Loucy (cell line): ENCODE measurements around the gene ZC3HAV1.

Experiments
- H2AFZ ChIP-seq: fragments of 200-600 bp; sonication (generic); 2 replicates; pipeline ENCODE4 v1.6.0; 2016; ENCODE audit warnings: antibody characterized with exemption, mild to moderate bottlenecking, low read length, moderate library complexity
- H3F3A ChIP-seq: fragments of 200-600 bp; 2 replicates; pipeline ENCODE4 v1.6.0; 2016; ENCODE audit warnings: antibody characterized with exemption, low read depth, mild to moderate bottlenecking
- H3K27me3 ChIP-seq: fragments of 200-600 bp; sonication (generic); 2 replicates; pipeline ENCODE4 v1.6.1; 2014; ENCODE audit warnings: low read length, mild to moderate bottlenecking; ENCODE audit not compliant: insufficient read depth, poor library complexity, severe bottlenecking
- H3K36me3 ChIP-seq: fragments of 200-600 bp; sonication (generic); 2 replicates; pipeline ENCODE4 v1.6.1; 2016; ENCODE audit warnings: low read length; ENCODE audit not compliant: insufficient read depth
- H3K4me1 ChIP-seq: fragments of 200-600 bp; sonication (generic); 2 replicates; pipeline ENCODE4 v1.5.1; 2014; ENCODE audit warnings: low read length, mild to moderate bottlenecking; ENCODE audit not compliant: insufficient read depth, poor library complexity, severe bottlenecking
- H3K4me2 ChIP-seq: fragments of 200-600 bp; sonication (generic); 2 replicates; pipeline ENCODE4 v1.6.0; 2014; ENCODE audit warnings: antibody characterized with exemption, low read length, low read depth, mild to moderate bottlenecking; ENCODE audit not compliant: poor library complexity, severe bottlenecking
- H3K4me3 ChIP-seq: fragments of 200-600 bp; sonication (generic); 2 replicates; pipeline ENCODE4 v1.5.1; 2014; ENCODE audit warnings: low read length, mild to moderate bottlenecking, mixed read lengths; ENCODE audit not compliant: poor library complexity, severe bottlenecking
- H3K79me2 ChIP-seq: fragments of 200-600 bp; sonication (generic); 2 replicates; pipeline ENCODE4 v1.6.1; 2014; ENCODE audit warnings: low read length; ENCODE audit not compliant: insufficient read depth
- H3K9ac ChIP-seq: fragments of 200-600 bp; sonication (generic); 2 replicates; pipeline ENCODE4 v1.6.0; 2014; ENCODE audit warnings: mild to moderate bottlenecking, low read depth, low read length, moderate library complexity; ENCODE audit not compliant: poor library complexity, severe bottlenecking
- H3K9me2 ChIP-seq: fragments of 200-600 bp; sonication (generic); replicated peaks from 2 replicates; pipeline ENCODE4 v1.6.1; 2016; ENCODE audit warnings: low read depth, low read length, mixed read lengths
- H3K9me3 ChIP-seq: fragments of 200-600 bp; sonication (generic); 2 replicates; pipeline ENCODE4 v1.6.1; 2014; ENCODE audit warnings: mild to moderate bottlenecking, antibody characterized with exemption, low read length, low read depth; ENCODE audit not compliant: insufficient read depth
- H4K20me1 ChIP-seq: fragments of 200-600 bp; sonication (generic); 2 replicates; pipeline ENCODE4 v1.6.0; 2014; ENCODE audit warnings: antibody characterized with exemption, low read length, mild to moderate bottlenecking; ENCODE audit not compliant: insufficient read depth, poor library complexity, severe bottlenecking
- CTCF ChIP-seq: fragments of 200-600 bp; sonication (generic); conservative IDR thresholded peaks from 2 replicates; pipeline ENCODE4 v1.5.1; 2014; ENCODE audit warnings: mild to moderate bottlenecking, antibody characterized with exemption, low read length
- EZH2phosphoT487 ChIP-seq: fragments of 200-600 bp; IDR thresholded peaks from 2 replicates; pipeline ENCODE4 v1.6.1; 2018; ENCODE audit warnings: antibody characterized with exemption, mild to moderate bottlenecking, moderate library complexity, borderline replicate concordance

Gene ZC3HAV1

GRCh38 chr7:139118234-139118804 is 8.8 kb upstream of the ZC3HAV1 start:
- Histone ChIP-seq H3K9me2 (no peaks in the 10 kb centered on the region), H3K4me3 (no peak overlapping the region), H3K27me3 (no peaks in the 10 kb centered on the region), H3K4me1 (no peaks in the 10 kb centered on the region), H4K20me1 (no peaks in the 10 kb centered on the region), H3K4me2 (no peak overlapping the region), H3F3A (no peaks in the 10 kb centered on the region), H3K36me3 (no peaks in the 10 kb centered on the region), H2AFZ (peak overlapping the region; percentile 8; the same call in 1 of the 2 replicates), H3K9me3 (no peaks in the 10 kb centered on the region), H3K79me2 (no peaks in the 10 kb centered on the region), H3K9ac (no peak overlapping the region)
- TF ChIP-seq EZH2phosphoT487 (no peak), CTCF (no peak)

- Histone ChIP-seq H3K4me1 (no peaks in the 10 kb centered on the region), H3K9me2 (no peaks in the 10 kb centered on the region), H3K36me3 (no peaks in the 10 kb centered on the region), H2AFZ (no peak overlapping the region), H3K4me2 (no peak overlapping the region), H3K4me3 (no peak overlapping the region), H4K20me1 (no peaks in the 10 kb centered on the region), H3K9ac (no peak overlapping the region), H3K27me3 (no peaks in the 10 kb centered on the region), H3F3A (no peaks in the 10 kb centered on the region), H3K9me3 (no peaks in the 10 kb centered on the region), H3K79me2 (no peaks in the 10 kb centered on the region)
- TF ChIP-seq EZH2phosphoT487 (no peak), CTCF (no peak)
Measured at GRCh38 chr7:139117599-139118233, 8.2 kb upstream of the ZC3HAV1 start.

- H3K27me3 ChIP-seq: no peaks in the 10 kb centered on the region
- no peak overlapping the region for H2AFZ ChIP-seq
- no peak overlapping the region for H3K9ac ChIP-seq
- TF ChIP-seq EZH2phosphoT487 (no peak), CTCF (no peak)
- no peak overlapping the region for H3K4me2 ChIP-seq
- H4K20me1 ChIP-seq: no peaks in the 10 kb centered on the region
- H3K4me3 ChIP-seq: no peak overlapping the region
- peaks cover 3% of the 10 kb centered on the region for H3K4me1 ChIP-seq
- H3K9me2 ChIP-seq: no peaks in the 10 kb centered on the region
- H3K79me2 ChIP-seq: no peaks in the 10 kb centered on the region
- H3K36me3 ChIP-seq: no peaks in the 10 kb centered on the region
- no peaks in the 10 kb centered on the region for H3K9me3 ChIP-seq
- no peaks in the 10 kb centered on the region for H3F3A ChIP-seq
Measured at GRCh38 chr7:139116999-139117398, 7.5 kb upstream of the ZC3HAV1 start.
